ENCODE results near the gene ITGAV.

ITGAV gene

DNA sequence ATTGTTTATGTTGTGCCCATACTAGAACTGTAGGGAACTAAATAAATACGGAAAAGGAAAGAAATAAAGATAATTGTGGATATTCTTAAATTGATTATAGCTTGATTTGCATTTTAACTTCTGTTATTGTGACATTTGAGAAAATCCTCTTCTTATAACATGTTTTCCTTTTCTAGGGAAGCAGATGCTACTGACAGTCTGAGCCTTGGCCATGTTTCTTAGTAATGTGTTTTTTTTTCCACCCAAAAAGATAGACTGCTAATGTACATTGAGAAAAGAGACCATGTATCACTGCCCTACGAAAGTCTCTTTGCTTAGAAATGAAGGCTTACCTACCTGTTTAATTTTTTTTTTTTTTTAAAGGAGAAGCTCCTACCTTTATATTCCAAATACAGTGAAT, 22.2 kb downstream of the ITGAV start:
- Histone ChIP-seq H3K27ac (ENCODE audit: low read depth, low read length) (no peak overlapping the region), H3K27me3 (ENCODE audit: control insufficient read depth, insufficient read depth, low read length) (no peaks in the 10 kb centered on the region), H3K36me3 (ENCODE audit: control insufficient read depth, insufficient read depth, low read length) (no peaks in the 10 kb centered on the region; the same call in 1 of the 2 replicates), H3K4me3 (ENCODE audit: low read depth, low read length) (no peak overlapping the region), H3K4me1 (ENCODE audit: control insufficient read depth, insufficient read depth, low read length) (no peaks in the 10 kb centered on the region), H3K9me3 (ENCODE audit: control insufficient read depth, insufficient read depth, low read depth, low read length) (no peaks in the 10 kb centered on the region), H3K9ac (ENCODE audit: low read length) (no peak overlapping the region)

DNA sequence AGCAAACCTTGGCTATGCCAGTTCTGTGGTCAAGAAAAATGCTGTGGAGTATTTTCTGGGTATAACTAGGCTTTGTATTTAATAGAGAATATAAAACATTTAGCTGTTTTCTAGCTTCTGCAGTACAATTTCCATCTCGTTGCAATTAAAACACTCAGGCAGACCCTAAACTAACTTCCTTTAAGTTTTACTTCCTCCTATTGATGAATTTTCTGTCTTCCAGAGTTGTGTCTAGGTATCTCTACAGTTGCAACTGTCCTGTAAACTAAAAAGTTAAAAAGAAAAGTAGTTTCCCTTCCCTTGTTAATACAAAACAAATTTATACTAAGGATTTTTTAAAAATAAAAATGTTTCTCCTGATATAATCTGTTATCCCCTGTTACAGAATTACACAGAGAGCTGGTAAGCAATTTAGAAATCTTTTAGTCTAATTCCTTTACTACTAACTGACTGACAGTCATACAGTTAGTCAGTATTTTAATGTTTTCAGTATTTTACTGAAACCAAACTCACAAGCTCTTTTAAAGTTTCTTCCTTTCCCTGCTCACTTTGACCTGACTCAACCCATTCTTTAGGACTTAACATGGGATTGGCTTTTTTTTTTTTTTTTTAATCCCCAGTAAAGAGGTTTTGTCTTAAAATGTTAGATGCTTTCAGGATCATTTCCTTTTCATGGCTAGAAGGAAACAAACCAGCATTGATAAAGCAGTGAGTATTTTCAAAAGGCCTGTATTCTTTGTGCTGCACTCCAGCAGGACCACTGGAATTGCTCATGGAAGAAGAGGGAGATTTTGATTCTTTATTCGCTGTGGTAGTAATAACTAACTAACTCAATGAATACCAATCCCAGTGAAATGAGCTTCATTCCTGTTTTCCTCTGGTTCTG, 22.9 kb downstream of the ITGAV start:
- Histone ChIP-seq H3K36me3 (ENCODE audit: control insufficient read depth, insufficient read depth, low read length) (no peaks in the 10 kb centered on the region; the same call in 1 of the 2 replicates), H3K9me3 (ENCODE audit: control insufficient read depth, insufficient read depth, low read depth, low read length) (no peaks in the 10 kb centered on the region), H3K4me1 (ENCODE audit: control insufficient read depth, insufficient read depth, low read length) (no peaks in the 10 kb centered on the region), H3K27ac (ENCODE audit: low read depth, low read length) (no peak overlapping the region), H3K27me3 (ENCODE audit: control insufficient read depth, insufficient read depth, low read length) (no peaks in the 10 kb centered on the region), H3K9ac (ENCODE audit: low read length) (no peak overlapping the region), H3K4me3 (ENCODE audit: low read depth, low read length) (no peak overlapping the region)

DNA sequence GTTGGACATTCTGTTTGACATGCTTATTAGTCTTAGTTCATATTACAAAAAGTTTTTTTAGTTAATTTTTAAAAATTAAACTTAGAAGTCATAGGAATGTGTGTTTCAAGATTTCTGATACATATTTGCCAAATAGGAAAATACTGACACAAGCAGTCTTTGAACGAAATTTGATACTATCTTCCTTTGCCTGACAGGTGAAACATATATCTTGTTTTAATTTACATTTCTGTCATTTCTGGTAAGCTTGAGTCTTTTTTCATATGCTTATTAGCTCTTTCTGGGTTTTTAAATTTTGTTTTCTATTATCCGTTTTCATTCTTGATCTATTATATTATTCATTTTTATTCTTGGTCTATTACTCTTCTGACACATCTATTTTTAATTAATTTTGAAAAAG, 24.5 kb downstream of the ITGAV start:
- Histone ChIP-seq H3K27me3 (ENCODE audit: control insufficient read depth, insufficient read depth, low read length) (no peaks in the 10 kb centered on the region), H3K9ac (ENCODE audit: low read length) (no peak overlapping the region), H3K27ac (ENCODE audit: low read depth, low read length) (no peak overlapping the region), H3K4me1 (ENCODE audit: control insufficient read depth, insufficient read depth, low read length) (no peaks in the 10 kb centered on the region), H3K9me3 (ENCODE audit: control insufficient read depth, insufficient read depth, low read depth, low read length) (no peaks in the 10 kb centered on the region), H3K36me3 (ENCODE audit: control insufficient read depth, insufficient read depth, low read length) (no peaks in the 10 kb centered on the region; the same call in 1 of the 2 replicates), H3K4me3 (ENCODE audit: low read depth, low read length) (no peak overlapping the region)

DNA sequence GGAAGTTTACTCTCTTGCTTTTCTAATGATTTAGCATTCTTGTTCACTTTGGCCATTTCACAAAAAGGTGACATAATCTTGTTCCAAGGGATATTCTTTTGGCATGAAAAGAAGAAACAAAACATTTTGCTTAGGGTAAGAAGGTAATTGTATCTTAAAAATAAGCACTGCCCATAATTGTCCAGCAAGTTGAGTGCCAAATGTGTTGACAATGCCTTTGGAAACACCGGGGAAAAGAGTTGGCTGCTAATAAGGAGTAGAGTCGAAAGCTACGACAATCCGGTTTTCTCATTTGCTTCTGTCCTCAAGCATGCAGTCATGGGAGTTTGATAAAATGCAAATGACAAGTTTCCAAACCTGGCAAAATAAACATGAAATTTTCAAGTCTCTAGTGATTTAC, 27.3 kb downstream of the ITGAV start:
- Histone ChIP-seq H3K9me3 (ENCODE audit: control insufficient read depth, insufficient read depth, low read depth, low read length) (no peaks in the 10 kb centered on the region), H3K27me3 (ENCODE audit: control insufficient read depth, insufficient read depth, low read length) (no peaks in the 10 kb centered on the region), H3K4me3 (ENCODE audit: low read depth, low read length) (no peak overlapping the region), H3K9ac (ENCODE audit: low read length) (no peak overlapping the region), H3K4me1 (ENCODE audit: control insufficient read depth, insufficient read depth, low read length) (no peaks in the 10 kb centered on the region), H3K36me3 (ENCODE audit: control insufficient read depth, insufficient read depth, low read length) (no peaks in the 10 kb centered on the region; the same call in 1 of the 2 replicates), H3K27ac (ENCODE audit: low read depth, low read length) (no peak overlapping the region)

DNA sequence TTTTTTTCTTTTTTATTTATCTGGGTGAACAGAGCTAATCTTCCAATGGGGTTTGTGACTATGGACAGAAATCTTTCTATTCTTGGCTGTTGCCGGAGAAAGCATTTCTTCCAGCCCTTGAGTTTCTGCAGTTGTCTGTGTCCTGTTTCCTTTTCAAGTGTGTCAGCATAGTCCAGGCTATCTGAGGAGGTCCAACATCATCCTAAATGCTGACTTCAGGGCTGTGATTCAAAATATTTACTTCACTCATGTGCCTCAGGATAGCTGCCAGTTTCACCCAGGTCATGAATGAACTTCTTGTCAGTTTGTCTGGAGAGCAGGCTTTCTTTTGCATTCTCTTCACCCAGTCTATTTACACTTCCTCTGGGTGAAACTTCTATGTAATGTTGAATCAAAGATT, 27.9 kb downstream of the ITGAV start:
- no peak overlapping the region for H3K27ac ChIP-seq (ENCODE audit: low read depth, low read length)
- no peaks in the 10 kb centered on the region for H3K9me3 ChIP-seq (ENCODE audit: control insufficient read depth, insufficient read depth, low read depth, low read length)
- H3K4me3 ChIP-seq (ENCODE audit: low read depth, low read length), result no peak overlapping the region
- H3K27me3 ChIP-seq (ENCODE audit: control insufficient read depth, insufficient read depth, low read length), result no peaks in the 10 kb centered on the region
- no peaks in the 10 kb centered on the region for H3K4me1 ChIP-seq (ENCODE audit: control insufficient read depth, insufficient read depth, low read length)
- H3K36me3 ChIP-seq (ENCODE audit: control insufficient read depth, insufficient read depth, low read length), result peaks cover 3% of the 10 kb centered on the region; the same call in 1 of the 2 replicates
- H3K9ac ChIP-seq (ENCODE audit: low read length), result no peak overlapping the region

DNA sequence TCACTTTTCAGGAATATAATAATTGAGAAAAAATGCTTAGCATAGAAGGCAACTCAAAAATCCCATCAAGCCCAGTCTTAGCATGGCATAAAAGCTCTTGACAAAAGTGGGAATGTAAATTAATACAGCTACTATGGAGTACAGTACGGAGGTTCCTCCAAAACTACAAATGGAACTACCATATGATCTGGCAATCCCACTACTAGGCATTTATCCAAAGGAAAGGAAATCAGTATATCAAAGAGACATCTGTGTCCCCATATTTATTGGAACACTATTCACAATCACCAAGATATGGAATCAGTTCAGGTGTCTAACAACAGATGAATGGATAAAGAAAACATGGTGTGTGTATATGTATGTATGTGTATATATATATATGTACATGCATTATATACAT, 28.8 kb downstream of the ITGAV start:
- Histone ChIP-seq H3K27me3 (ENCODE audit: control insufficient read depth, insufficient read depth, low read length) (no peaks in the 10 kb centered on the region), H3K36me3 (ENCODE audit: control insufficient read depth, insufficient read depth, low read length) (peaks cover 9% of the 10 kb centered on the region), H3K27ac (ENCODE audit: low read depth, low read length) (no peak overlapping the region), H3K4me1 (ENCODE audit: control insufficient read depth, insufficient read depth, low read length) (no peaks in the 10 kb centered on the region), H3K9me3 (ENCODE audit: control insufficient read depth, insufficient read depth, low read depth, low read length) (no peaks in the 10 kb centered on the region), H3K4me3 (ENCODE audit: low read depth, low read length) (no peak overlapping the region), H3K9ac (ENCODE audit: low read length) (no peak overlapping the region)

DNA sequence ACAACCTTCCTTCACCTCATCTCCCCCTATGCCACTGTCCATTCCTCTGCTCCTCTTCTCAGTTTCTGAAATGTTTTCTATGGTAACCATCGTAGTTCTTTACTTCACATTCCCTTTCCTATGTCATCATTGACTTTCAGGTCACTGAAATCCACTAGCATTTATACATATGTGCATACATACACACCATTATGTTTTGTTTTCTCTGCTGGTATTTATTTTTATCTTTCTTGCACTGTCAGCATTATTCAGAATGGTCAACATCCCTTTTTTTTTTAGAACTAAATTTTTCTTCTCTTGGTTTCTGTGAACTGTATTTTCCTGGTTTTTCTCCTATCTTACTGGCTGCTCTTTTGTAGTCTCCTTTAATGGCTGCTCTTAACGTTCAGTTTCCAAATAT, 33.2 kb downstream of the ITGAV start:
- H3K27me3 ChIP-seq (ENCODE audit: control insufficient read depth, insufficient read depth, low read length), result no peaks in the 10 kb centered on the region
- H3K36me3 ChIP-seq (ENCODE audit: control insufficient read depth, insufficient read depth, low read length), result peaks cover 20% of the 10 kb centered on the region
- no peak overlapping the region for H3K4me3 ChIP-seq (ENCODE audit: low read depth, low read length)

DNA sequence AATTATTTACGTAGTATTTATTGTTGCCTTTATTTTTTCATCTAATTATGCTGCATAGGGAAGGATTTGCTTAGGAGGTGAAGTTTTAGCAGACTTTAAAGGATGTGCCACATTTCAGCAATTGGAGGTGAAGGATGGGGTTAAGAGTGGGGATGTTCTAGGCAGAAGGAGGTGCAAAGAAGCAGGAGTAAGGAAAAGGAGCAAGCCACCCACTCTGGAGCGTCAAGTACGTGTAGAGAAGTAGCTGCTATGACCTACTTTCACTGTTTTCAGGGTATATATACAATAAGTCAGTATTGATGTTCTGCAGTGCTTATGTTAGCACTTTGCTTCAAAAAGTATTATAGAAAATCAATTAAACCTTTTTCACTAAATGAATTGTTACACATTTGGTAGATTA, 34.4 kb downstream of the ITGAV start:
- Histone ChIP-seq H3K9me3 (ENCODE audit: control insufficient read depth, insufficient read depth, low read depth, low read length) (no peaks in the 10 kb centered on the region), H3K27me3 (ENCODE audit: control insufficient read depth, insufficient read depth, low read length) (no peaks in the 10 kb centered on the region), H3K27ac (ENCODE audit: low read depth, low read length) (no peak overlapping the region), H3K36me3 (ENCODE audit: control insufficient read depth, insufficient read depth, low read length) (peaks cover 20% of the 10 kb centered on the region), H3K4me3 (ENCODE audit: low read depth, low read length) (no peak overlapping the region), H3K4me1 (ENCODE audit: control insufficient read depth, insufficient read depth, low read length) (peaks cover 3% of the 10 kb centered on the region; the same call in 1 of the 2 replicates), H3K9ac (ENCODE audit: low read length) (no peak overlapping the region)

More for the DNA sequence above, 33.2 kb downstream of the ITGAV start:
- no peaks in the 10 kb centered on the region for H3K9me3 ChIP-seq (ENCODE audit: control insufficient read depth, insufficient read depth, low read depth, low read length)
- H3K9ac ChIP-seq (ENCODE audit: low read length), result no peak overlapping the region
- no peak overlapping the region for H3K27ac ChIP-seq (ENCODE audit: low read depth, low read length)
- no peaks in the 10 kb centered on the region for H3K4me1 ChIP-seq (ENCODE audit: control insufficient read depth, insufficient read depth, low read length)

DNA sequence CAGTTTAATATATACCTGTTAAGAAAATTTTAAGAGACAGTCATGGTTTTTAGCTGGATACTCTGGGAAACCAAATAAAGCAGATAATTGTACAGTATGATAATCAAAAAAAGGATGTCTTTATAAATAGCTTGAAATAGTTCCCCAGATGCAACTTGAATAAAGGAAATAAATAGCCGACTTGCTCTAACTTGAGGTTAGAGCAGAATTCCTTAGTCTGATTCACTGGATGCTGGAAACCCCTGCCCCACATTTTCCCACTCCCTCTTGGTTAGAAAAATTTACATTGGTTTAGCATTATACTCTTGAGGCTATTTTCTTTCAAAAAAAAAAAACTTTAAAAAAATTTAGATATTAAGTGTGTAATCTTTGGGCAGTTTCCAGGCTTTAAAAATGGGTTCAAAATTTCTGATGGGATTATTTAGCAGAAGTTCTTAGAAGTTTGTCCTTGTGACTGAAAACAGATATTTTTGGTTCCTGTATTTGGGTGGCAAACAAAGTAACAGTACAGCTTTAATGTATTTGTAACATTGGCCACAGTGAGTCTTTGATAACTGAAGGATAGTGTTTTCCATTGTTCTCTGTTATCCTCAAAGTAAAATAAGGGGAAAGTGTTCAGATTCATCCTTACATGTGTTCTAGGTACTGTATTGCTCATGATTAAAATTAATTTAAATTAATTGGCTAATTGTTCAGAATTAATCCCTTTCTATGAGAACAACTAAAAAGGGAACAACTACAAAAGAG, 39.6 kb downstream of the ITGAV start:
- peaks cover 7% of the 10 kb centered on the region; the same call in 1 of the 2 replicates for H3K36me3 ChIP-seq (ENCODE audit: control insufficient read depth, insufficient read depth, low read length)
- no peak overlapping the region for H3K27ac ChIP-seq (ENCODE audit: low read depth, low read length)
- H3K4me1 ChIP-seq (ENCODE audit: control insufficient read depth, insufficient read depth, low read length), result peaks cover 3% of the 10 kb centered on the region; the same call in 1 of the 2 replicates
- no peaks in the 10 kb centered on the region for H3K9me3 ChIP-seq (ENCODE audit: control insufficient read depth, insufficient read depth, low read depth, low read length)
- H3K27me3 ChIP-seq (ENCODE audit: control insufficient read depth, insufficient read depth, low read length), result no peaks in the 10 kb centered on the region
- no peak overlapping the region for H3K4me3 ChIP-seq (ENCODE audit: low read depth, low read length)
- H3K9ac ChIP-seq (ENCODE audit: low read length), result no peak overlapping the region

DNA sequence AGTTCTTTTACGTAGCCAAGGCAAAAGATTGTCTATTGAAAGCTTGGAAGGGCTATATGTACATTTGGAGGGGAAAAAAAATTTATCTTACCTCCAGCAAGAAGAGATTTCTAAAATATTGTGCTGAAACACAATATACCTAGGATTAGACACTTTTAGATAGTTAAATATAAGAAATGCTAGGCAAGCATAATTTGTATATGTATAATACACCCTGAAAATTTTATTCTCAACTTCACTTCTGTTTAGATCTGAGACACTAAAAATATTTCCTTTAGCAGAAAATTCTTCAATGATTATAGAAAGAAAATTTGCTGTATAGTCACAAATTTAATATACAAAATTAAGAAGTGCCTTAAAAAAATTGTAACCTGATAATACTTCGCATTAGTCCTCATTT, 42.6 kb downstream of the ITGAV start:
- Histone ChIP-seq H3K9me3 (ENCODE audit: control insufficient read depth, insufficient read depth, low read depth, low read length) (no peaks in the 10 kb centered on the region), H3K9ac (ENCODE audit: low read length) (no peak overlapping the region), H3K27me3 (ENCODE audit: control insufficient read depth, insufficient read depth, low read length) (no peaks in the 10 kb centered on the region), H3K27ac (ENCODE audit: low read depth, low read length) (no peak overlapping the region), H3K4me1 (ENCODE audit: control insufficient read depth, insufficient read depth, low read length) (peaks cover 3% of the 10 kb centered on the region; the same call in 1 of the 2 replicates), H3K36me3 (ENCODE audit: control insufficient read depth, insufficient read depth, low read length) (peaks cover 5% of the 10 kb centered on the region; the same call in 1 of the 2 replicates), H3K4me3 (ENCODE audit: low read depth, low read length) (no peak overlapping the region)

DNA sequence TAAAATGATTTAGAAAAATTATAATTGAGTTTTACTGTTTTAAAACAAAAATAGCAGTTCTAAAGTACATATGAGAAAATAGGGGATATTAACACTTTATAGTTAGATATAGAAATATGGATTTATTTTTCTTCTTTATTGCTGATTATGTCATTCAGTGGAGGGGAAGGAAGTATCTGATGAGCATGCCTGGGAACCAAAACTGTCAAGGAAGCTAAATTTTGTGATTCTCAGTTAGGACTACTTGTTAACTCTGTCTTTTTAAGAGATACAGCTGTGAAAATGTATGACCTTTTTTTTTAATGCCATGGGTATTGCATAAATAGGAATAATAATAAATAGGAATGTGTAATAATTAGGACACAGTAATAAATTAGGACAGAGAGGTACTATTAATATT, 44.8 kb downstream of the ITGAV start:
- Histone ChIP-seq H3K27me3 (ENCODE audit: control insufficient read depth, insufficient read depth, low read length) (no peaks in the 10 kb centered on the region), H3K4me1 (ENCODE audit: control insufficient read depth, insufficient read depth, low read length) (no peaks in the 10 kb centered on the region), H3K9ac (ENCODE audit: low read length) (no peak overlapping the region), H3K27ac (ENCODE audit: low read depth, low read length) (no peak overlapping the region), H3K4me3 (ENCODE audit: low read depth, low read length) (no peak overlapping the region), H3K36me3 (ENCODE audit: control insufficient read depth, insufficient read depth, low read length) (peaks cover 20% of the 10 kb centered on the region; the same call in 1 of the 2 replicates), H3K9me3 (ENCODE audit: control insufficient read depth, insufficient read depth, low read depth, low read length) (no peaks in the 10 kb centered on the region)
